Sigmoid colon (tissue), 4 donors: Measurements from ENCODE around the gene HS1BP3.

Experiments used
- EP300 ChIP-seq, 4 donors: sonication (generic); formaldehyde crosslinking; IDR thresholded peaks; one replicate each; pipeline ENCODE4 v1.6.1; 2017; ENCODE audit warnings: antibody characterized with exemption in 4 of 4
- POLR2A ChIP-seq, 2 donors: fragments of 450-650 bp; IDR thresholded peaks; one replicate each; pipeline ENCODE4 v1.6.1; 2016; ENCODE audit warnings: antibody characterized with exemption in 2 of 2, mild to moderate bottlenecking in 2 of 2, moderate library complexity in 2 of 2
- POLR2AphosphoS5 ChIP-seq, 4 donors: sonication (generic); formaldehyde crosslinking; IDR thresholded peaks; one replicate each; pipeline ENCODE4 v1.6.1; 2017; ENCODE audit warnings: antibody characterized with exemption in 4 of 4
- TF ChIP-seq, protein P1 (sequence below), 4 experiments: fragments of 450-650 bp in 3 of 4; fragments of 200-600 bp in 1 of 4; IDR thresholded peaks; one replicate each; pipeline ENCODE4 v1.5.1; 2016 to 2019; ENCODE audit warnings: antibody characterized with exemption in 4 of 4, mild to moderate bottlenecking in 3 of 4, moderate library complexity in 2 of 4

GRCh38 chr2:20592106-20593071 lies 58.5 kb downstream of the HS1BP3 start:
- TF ChIP-seq, protein P1, sequence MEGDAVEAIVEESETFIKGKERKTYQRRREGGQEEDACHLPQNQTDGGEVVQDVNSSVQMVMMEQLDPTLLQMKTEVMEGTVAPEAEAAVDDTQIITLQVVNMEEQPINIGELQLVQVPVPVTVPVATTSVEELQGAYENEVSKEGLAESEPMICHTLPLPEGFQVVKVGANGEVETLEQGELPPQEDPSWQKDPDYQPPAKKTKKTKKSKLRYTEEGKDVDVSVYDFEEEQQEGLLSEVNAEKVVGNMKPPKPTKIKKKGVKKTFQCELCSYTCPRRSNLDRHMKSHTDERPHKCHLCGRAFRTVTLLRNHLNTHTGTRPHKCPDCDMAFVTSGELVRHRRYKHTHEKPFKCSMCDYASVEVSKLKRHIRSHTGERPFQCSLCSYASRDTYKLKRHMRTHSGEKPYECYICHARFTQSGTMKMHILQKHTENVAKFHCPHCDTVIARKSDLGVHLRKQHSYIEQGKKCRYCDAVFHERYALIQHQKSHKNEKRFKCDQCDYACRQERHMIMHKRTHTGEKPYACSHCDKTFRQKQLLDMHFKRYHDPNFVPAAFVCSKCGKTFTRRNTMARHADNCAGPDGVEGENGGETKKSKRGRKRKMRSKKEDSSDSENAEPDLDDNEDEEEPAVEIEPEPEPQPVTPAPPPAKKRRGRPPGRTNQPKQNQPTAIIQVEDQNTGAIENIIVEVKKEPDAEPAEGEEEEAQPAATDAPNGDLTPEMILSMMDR (IDR thresholded peaks at IDR 0.05) = no peak
- TF ChIP-seq EP300 (IDR thresholded peaks at IDR 0.05) (no peak), POLR2AphosphoS5 (IDR thresholded peaks at IDR 0.05) (no peak), POLR2A (IDR thresholded peaks at IDR 0.05) (no peak)
